ENCODE measurements around the gene CPED1.

CPED1 gene

DNA sequence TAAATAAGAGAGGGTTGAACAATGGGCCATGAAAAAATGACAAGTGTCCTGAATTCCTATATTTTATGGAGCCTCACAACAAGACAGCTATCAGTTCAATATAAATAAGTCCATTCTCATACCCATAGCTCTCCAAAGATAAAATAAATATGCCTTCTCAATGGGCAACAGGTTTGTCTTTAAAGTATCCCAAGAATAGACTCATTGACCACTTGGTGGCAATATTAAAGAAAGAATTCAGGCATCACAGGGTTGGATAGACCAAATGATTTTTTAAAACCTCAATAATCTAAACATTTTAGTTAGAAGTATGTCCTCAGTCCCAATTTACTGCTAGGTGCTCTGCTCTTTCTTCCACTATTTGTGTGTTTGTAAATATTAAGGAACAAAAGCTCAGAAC lies 175.2 kb downstream of the CPED1 start:
- TF ChIP-seq SIN3A (IDR thresholded peaks at IDR 0.05; ENCODE audit: borderline replicate concordance, insufficient read depth, low read length) (no peak), TAF1 (IDR thresholded peaks at IDR 0.05; ENCODE audit: borderline replicate concordance, insufficient read depth, low read length) (no peak), FOXP2 (optimal IDR thresholded peaks at IDR 0.05; ENCODE audit: borderline replicate concordance, extremely low read depth, extremely low read length, insufficient read depth) (no peak), POLR2AphosphoS5 (IDR thresholded peaks at IDR 0.05; ENCODE audit: low read depth, low read length) (no peak)
- TF ChIP-seq, protein P1, sequence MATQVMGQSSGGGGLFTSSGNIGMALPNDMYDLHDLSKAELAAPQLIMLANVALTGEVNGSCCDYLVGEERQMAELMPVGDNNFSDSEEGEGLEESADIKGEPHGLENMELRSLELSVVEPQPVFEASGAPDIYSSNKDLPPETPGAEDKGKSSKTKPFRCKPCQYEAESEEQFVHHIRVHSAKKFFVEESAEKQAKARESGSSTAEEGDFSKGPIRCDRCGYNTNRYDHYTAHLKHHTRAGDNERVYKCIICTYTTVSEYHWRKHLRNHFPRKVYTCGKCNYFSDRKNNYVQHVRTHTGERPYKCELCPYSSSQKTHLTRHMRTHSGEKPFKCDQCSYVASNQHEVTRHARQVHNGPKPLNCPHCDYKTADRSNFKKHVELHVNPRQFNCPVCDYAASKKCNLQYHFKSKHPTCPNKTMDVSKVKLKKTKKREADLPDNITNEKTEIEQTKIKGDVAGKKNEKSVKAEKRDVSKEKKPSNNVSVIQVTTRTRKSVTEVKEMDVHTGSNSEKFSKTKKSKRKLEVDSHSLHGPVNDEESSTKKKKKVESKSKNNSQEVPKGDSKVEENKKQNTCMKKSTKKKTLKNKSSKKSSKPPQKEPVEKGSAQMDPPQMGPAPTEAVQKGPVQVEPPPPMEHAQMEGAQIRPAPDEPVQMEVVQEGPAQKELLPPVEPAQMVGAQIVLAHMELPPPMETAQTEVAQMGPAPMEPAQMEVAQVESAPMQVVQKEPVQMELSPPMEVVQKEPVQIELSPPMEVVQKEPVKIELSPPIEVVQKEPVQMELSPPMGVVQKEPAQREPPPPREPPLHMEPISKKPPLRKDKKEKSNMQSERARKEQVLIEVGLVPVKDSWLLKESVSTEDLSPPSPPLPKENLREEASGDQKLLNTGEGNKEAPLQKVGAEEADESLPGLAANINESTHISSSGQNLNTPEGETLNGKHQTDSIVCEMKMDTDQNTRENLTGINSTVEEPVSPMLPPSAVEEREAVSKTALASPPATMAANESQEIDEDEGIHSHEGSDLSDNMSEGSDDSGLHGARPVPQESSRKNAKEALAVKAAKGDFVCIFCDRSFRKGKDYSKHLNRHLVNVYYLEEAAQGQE (IDR thresholded peaks at IDR 0.05; ENCODE audit: insufficient read depth in 1 of 2, low read depth in 2 of 2, low read length in 2 of 2) = no peak

DNA sequence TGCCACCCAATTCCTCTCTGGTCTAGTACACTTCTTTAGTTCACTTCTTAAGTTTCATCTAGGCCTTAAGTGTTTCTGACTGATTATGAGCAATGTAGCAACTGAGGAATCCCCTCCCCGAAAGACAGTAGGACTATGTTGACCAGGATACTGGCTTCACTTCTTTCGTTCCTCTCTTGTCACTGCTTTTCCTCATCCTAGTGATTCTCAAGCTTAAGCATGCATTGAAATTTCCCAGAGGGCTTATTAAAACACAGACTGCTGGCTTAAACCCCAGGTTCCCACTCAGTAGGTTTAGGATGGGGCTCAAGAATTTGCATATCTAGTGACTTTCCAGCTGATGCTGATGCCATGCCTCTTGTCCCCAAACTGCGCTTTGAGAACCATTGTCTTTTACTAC lies 175.7 kb downstream of the CPED1 start:
- no peak for TF ChIP-seq POLR2AphosphoS5 (IDR thresholded peaks at IDR 0.05; ENCODE audit: low read depth, low read length)
- no peak for TF ChIP-seq TAF1 (IDR thresholded peaks at IDR 0.05; ENCODE audit: borderline replicate concordance, insufficient read depth, low read length)
- TF ChIP-seq, protein P1 (IDR thresholded peaks at IDR 0.05; ENCODE audit: insufficient read depth in 1 of 2, low read depth in 2 of 2, low read length in 2 of 2) = no peak
- TF ChIP-seq SIN3A (IDR thresholded peaks at IDR 0.05; ENCODE audit: borderline replicate concordance, insufficient read depth, low read length) = no peak
- TF ChIP-seq FOXP2 (optimal IDR thresholded peaks at IDR 0.05; ENCODE audit: borderline replicate concordance, extremely low read depth, extremely low read length, insufficient read depth) = no peak

DNA sequence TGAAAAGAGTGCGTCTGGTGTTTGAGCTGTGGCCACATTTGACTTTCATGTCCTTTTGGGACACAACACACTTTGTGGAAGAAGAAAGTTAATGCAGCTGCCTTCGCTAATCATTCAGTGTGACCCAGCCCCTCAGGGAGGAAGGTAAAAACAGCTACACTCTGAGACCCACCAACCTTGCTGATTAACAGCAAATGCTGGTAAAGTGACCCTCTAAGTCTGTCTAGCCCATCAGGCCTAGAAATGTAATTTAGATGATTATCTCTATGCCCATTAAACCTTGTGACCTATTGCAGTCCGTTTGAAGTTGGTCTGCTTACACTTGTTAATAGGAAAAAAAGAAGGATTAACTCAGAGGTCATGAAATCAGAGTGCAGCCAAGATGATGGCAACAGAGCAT lies 178.4 kb downstream of the CPED1 start:
- TF ChIP-seq, protein P1 (IDR thresholded peaks at IDR 0.05; ENCODE audit: insufficient read depth in 1 of 2, low read depth in 2 of 2, low read length in 2 of 2) = no peak
- TF ChIP-seq TAF1 (IDR thresholded peaks at IDR 0.05; ENCODE audit: borderline replicate concordance, insufficient read depth, low read length) (no peak), SIN3A (IDR thresholded peaks at IDR 0.05; ENCODE audit: borderline replicate concordance, insufficient read depth, low read length) (no peak), FOXP2 (optimal IDR thresholded peaks at IDR 0.05; ENCODE audit: borderline replicate concordance, extremely low read depth, extremely low read length, insufficient read depth) (no peak), POLR2AphosphoS5 (IDR thresholded peaks at IDR 0.05; ENCODE audit: low read depth, low read length) (no peak)

DNA sequence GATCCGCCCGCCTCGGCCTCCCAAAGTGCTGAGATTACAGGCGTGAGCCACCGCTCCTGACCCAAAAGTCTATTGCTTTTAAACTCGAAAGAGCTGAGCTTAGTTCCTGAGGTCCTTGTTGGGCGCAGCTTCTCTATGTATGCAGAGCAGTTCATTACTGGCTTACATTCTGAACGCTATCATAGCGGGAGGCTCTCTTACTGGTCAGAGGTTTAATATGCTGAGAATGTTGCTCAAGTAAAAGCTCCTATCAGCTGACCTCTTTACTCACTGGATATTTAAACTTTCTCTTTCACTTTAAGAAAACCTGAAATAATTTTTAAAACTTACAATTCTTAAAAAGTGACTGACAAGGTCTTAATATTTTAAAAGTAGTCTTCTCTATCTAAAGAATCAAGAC lies 179.5 kb downstream of the CPED1 start:
- TF ChIP-seq, protein P1 (IDR thresholded peaks at IDR 0.05; ENCODE audit: insufficient read depth in 1 of 2, low read depth in 2 of 2, low read length in 2 of 2) = no peak
- TF ChIP-seq TAF1 (IDR thresholded peaks at IDR 0.05; ENCODE audit: borderline replicate concordance, insufficient read depth, low read length) (no peak), POLR2AphosphoS5 (IDR thresholded peaks at IDR 0.05; ENCODE audit: low read depth, low read length) (no peak), SIN3A (IDR thresholded peaks at IDR 0.05; ENCODE audit: borderline replicate concordance, insufficient read depth, low read length) (no peak), FOXP2 (optimal IDR thresholded peaks at IDR 0.05; ENCODE audit: borderline replicate concordance, extremely low read depth, extremely low read length, insufficient read depth) (no peak)

DNA sequence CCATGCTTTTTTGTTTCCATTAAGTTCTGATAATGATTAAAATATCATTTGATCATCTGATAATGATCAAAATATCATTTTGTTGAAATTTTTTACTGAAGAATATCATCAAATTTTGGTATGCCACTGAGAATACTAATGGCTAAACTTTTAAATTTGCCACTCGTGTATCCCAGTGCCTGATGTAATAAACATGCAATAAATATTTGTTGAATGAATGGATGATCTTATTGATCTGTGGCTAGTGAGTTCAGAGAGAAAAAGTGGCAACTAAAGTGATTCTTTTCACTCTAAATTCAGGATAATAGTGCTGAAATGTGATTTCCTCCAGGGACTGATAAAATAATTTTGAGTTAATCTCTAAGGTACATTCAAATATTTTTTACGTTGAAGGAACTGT lies 181.0 kb downstream of the CPED1 start:
- TF ChIP-seq SIN3A (IDR thresholded peaks at IDR 0.05; ENCODE audit: borderline replicate concordance, insufficient read depth, low read length) = no peak
- TF ChIP-seq, protein P1 (IDR thresholded peaks at IDR 0.05; ENCODE audit: insufficient read depth in 1 of 2, low read depth in 2 of 2, low read length in 2 of 2) = no peak
